ENCODE results near the gene TSSC4. TPM values are rescaled to one million over a fixed set of nuclear protein-coding genes. Genes with fewer than 3 reads are reported as not detected.

The TSSC4 gene
- total and polyA plus RNA-seq, 2 of the 13 experiments (the other 11 are each of a cell fraction or from before 2014, with no cell fraction given): 16.2 to 58.6 TPM

- TF ChIP-seq, protein P1, sequence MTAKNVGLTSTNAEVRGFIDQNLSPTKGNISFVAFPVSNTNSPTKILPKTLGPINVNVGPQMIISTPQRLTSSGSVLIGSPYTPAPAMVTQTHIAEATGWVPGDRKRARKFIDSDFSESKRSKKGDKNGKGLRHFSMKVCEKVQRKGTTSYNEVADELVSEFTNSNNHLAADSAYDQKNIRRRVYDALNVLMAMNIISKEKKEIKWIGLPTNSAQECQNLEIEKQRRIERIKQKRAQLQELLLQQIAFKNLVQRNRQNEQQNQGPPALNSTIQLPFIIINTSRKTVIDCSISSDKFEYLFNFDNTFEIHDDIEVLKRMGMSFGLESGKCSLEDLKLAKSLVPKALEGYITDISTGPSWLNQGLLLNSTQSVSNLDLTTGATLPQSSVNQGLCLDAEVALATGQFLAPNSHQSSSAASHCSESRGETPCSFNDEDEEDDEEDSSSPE (CRISPR knock-in tag; IDR thresholded peaks at IDR 0.05): peak; percentile 22; the same call in 1 of the 2 replicates
- TF ChIP-seq ZSCAN22 (CRISPR knock-in tag; IDR thresholded peaks at IDR 0.05) (no peak), ATF7-NPFF (CRISPR knock-in tag; IDR thresholded peaks at IDR 0.05; ENCODE audit: low read depth) (no peak), ZNF510 (CRISPR knock-in tag; IDR thresholded peaks at IDR 0.05; ENCODE audit: low read depth) (no peak), ZNF770 (CRISPR knock-in tag; IDR thresholded peaks at IDR 0.05) (peak; percentile 17; the same call in 1 of the 2 replicates), ZBTB7A (CRISPR knock-in tag; IDR thresholded peaks at IDR 0.05) (no peak; the same call in none of the 2 replicates), SRSF4 (IDR thresholded peaks at IDR 0.05; ENCODE audit: low read depth, low read length, poor library complexity, severe bottlenecking) (no peak), MAFF (IDR thresholded peaks at IDR 0.05; ENCODE audit: low read depth, low read length) (no peak), PAF1 (CRISPR knock-in tag; IDR thresholded peaks at IDR 0.05) (no peak), THYN1 (CRISPR knock-in tag; IDR thresholded peaks at IDR 0.05; ENCODE audit: borderline replicate concordance, low read depth) (no peak), HIVEP1 (CRISPR knock-in tag; IDR thresholded peaks at IDR 0.05) (peak; percentile 31; the same call in 1 of the 2 replicates), TMF1 (CRISPR knock-in tag; IDR thresholded peaks at IDR 0.05; ENCODE audit: low read depth) (no peak), TCF7 (IDR thresholded peaks at IDR 0.05; ENCODE audit: low read depth) (peak; percentile 48; the same call in 1 of the 2 replicates), MEF2D (CRISPR knock-in tag; IDR thresholded peaks at IDR 0.05) (peak; percentile 78), GLI4 (CRISPR knock-in tag; IDR thresholded peaks at IDR 0.05; ENCODE audit: borderline replicate concordance) (peak; percentile 85; the same call in 1 of the 2 replicates), ONECUT2 (CRISPR knock-in tag; IDR thresholded peaks at IDR 0.05) (no peak)
- TF ChIP-seq, protein P2, sequence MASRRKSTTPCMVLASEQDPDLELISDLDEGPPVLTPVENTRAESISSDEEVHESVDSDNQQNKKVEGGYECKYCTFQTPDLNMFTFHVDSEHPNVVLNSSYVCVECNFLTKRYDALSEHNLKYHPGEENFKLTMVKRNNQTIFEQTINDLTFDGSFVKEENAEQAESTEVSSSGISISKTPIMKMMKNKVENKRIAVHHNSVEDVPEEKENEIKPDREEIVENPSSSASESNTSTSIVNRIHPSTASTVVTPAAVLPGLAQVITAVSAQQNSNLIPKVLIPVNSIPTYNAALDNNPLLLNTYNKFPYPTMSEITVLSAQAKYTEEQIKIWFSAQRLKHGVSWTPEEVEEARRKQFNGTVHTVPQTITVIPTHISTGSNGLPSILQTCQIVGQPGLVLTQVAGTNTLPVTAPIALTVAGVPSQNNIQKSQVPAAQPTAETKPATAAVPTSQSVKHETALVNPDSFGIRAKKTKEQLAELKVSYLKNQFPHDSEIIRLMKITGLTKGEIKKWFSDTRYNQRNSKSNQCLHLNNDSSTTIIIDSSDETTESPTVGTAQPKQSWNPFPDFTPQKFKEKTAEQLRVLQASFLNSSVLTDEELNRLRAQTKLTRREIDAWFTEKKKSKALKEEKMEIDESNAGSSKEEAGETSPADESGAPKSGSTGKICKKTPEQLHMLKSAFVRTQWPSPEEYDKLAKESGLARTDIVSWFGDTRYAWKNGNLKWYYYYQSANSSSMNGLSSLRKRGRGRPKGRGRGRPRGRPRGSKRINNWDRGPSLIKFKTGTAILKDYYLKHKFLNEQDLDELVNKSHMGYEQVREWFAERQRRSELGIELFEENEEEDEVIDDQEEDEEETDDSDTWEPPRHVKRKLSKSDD (CRISPR knock-in tag; IDR thresholded peaks at IDR 0.05; ENCODE audit: low read depth): no peak
- TF ChIP-seq, protein P3, sequence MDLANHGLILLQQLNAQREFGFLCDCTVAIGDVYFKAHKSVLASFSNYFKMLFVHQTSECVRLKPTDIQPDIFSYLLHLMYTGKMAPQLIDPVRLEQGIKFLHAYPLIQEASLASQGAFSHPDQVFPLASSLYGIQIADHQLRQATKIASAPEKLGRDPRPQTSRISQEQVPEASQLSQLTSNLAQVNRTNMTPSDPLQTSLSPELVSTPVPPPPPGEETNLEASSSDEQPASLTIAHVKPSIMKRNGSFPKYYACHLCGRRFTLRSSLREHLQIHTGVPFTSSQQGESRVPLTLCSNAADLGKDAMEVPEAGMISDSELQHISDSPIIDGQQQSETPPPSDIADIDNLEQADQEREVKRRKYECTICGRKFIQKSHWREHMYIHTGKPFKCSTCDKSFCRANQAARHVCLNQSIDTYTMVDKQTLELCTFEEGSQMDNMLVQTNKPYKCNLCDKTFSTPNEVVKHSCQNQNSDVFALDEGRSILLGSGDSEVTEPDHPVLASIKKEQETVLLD (CRISPR knock-in tag; IDR thresholded peaks at IDR 0.05; ENCODE audit: low read depth): no peak
Measured at GRCh38 chr11:2409611-2410468, 9.3 kb downstream of the TSSC4 start (continued).

Data from HepG2 (cell line).